Measurements from ENCODE around the gene FRAT1.

GRCh38 chr10:97314671-97315070 lies 4.4 kb upstream of the FRAT1 start:
- no peak for TF ChIP-seq CTCF (optimal IDR thresholded peaks at IDR 0.05 in 1 of 3, IDR thresholded peaks at IDR 0.05 in 1 of 3, conservative IDR thresholded peaks at IDR 0.05 in 1 of 3; ENCODE audit: extremely low read depth in 1 of 3, insufficient read depth in 2 of 3, low read length in 3 of 3)
- no peak for TF ChIP-seq EZH2 (IDR thresholded peaks at IDR 0.05; ENCODE audit: low read length)
